Measurements from ENCODE around the gene CD300LD.
"Not testable (repeated sequence)": the region's sequence is repeated elsewhere in the genome, so short reads cannot be mapped to it uniquely, and the experiment has no call there.

Gene CD300LD

DNA sequence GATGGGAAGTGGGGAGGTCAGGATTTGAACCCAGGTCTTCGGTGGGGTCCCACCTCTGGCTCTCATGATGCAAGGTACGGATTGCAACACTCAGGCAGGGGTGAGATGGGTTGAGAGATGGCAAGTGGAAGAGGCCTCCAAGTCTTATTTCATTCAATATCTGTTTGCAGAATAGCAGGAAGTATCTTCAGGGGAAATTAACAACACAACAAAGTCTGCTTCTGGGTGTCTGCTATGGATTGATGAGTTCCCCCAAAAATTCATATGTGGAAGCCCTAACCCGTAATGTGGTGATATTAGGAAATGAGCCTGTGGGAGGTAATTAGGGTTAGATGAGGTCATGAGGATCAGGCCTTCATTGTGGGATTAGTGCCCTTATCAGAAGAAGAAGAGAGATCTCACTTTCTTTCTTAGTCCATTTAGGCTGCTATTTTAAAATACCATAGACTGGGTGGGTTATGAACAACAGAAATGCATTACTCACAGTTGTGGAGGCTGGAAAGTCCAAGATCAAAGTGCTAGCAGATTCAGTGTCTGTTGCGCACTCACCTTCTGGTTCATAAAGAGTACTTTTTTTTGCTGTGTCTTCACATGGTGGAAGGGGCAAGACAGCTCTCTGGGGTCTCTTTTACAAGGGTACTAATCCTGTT is 20.3 kb downstream of the CD300LD start:
- DNase-seq (ENCODE audit: low read depth) = no peak

DNA sequence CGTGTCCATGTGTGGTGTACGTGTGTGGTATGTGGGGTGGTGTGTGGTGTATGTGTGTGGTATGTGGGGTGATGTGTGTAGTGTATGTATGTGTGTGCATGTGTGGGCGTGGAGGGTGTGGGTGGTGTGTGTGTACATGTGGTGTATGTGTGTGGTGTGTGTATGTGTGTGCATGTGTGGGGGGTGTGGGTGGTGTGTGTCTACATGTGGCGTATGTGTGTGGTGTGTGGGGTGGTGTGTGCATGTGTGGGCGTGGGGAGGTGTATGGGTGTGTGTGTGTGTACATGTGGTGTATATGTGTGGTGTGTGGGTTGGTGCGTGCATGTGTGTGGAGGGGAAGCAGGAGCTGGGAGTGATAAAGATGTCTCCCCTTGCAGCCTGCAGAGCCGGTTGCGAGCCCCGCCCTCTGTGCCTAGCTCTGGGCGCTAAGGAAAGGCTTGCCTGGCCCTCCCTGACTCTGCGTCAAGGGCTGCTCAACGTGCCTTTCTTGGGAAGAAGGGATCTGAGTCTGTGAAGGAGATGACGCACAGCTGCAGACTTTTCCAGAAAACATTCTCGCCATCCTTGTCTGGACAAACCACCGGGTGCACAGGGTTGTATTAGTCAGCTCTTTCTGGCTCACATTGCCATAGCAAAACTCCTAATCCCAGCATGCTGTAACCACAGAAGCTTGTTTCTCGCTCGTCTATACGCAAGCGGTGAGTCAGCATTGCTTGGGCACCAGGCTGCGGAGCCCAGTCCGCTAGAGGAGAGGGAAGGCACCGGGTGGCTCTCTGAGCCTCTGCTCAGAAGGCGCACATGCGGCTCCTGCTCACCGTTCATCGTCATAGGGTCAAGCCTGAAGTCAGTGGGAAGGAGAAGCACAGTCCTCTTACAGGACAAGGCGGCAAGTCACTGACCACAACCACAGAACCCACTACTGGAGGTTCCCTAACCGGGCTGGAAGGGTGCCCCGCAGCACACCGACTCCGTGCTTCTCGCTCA is 22.8 kb downstream of the CD300LD start:
- DNase-seq (ENCODE audit: low read depth) = no peak

DNA sequence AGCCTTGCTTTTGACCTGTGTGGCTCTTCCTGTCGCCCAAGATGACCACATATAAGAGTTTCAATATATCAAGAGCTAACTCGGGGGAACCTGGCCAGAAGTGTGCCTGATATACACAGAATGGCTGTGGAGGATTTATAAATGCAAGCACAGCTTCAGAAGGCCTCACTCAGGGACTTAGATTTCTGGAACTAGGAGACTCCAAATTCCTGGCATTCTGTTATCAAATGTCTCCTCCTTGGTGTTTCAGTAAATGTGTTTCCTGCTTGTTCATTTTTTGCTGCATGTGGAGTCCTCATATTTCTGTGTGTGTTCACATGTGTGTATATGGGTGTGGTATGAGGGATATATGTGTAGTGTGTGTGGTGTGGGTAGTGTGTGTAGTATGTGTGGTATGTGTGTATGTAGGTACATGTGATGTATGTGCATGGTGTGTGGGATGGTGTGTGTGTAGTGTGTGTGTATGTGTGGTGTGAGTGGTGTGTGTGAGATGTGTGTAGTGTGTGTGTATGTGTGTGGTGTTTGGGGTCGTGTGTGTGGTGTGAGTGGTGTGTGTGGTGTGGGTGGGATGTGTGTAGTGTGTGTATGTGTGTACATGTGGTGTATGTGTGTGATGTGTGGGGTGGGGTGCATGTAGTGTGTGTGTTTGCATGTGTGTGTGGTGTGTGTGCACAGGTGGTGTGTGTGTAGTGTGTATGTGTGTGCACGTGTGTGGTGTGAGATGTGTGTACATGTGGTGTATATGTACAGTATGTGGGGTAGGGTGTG is 23.8 kb downstream of the CD300LD start:
- DNase-seq (ENCODE audit: low read depth) = no peak

DNA sequence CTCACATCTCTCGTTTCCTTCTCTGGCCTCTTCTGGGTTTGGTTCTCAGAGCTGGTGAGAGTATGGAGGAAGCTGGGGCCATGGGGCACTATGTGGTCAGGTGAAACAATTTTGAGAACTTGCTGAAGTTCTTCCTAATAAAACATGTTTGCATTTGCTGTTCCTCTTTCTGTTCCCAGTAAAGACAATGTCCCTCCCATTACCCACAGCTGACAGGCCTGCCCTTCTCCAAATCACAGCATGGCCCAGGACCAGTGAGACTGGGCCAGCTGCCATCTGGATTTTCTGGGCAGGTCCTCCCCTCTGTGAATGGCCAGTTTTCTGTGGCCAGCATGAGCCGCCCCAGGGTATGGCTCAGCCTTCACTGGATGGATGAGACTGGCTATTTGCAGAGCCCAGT is 24.7 kb downstream of the CD300LD start, which contains the start of gene CD300H:
Gene CD300H (minus strand): TSS at position 113 of the 400 bp plus-strand sequence.
- DNase-seq (ENCODE audit: low read depth) = no peak

DNA sequence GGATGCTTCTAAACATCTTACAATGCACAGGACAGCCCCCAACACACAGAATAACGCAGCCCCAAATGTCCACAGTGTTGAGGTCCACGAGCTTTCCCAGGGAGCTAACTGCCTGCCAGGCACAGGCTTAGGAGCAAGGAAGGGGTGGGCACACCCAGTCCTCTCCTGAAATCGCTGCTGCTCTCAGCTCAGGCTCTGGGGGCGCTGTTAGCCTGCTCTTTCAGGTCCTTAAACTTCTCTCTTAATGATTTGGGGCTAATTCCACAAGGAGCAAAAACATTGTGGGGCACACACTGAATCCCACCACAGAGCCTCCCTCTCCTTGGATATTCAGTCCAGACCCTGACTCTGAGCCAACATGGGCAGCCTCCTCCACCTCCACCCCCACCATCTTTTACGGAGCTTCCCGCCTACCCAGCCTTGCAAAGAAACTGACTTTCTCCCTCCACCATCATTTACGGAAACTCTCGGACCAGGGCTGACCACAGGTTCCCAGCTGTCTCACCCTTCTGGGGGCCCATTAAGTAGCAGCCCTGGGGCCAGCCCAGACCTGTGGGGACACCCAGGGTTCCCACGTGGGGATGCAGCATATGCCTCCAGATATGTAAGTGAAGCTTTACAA is 25.8 kb downstream of the CD300LD start:
- DNase-seq (ENCODE audit: low read depth) = no peak

DNA sequence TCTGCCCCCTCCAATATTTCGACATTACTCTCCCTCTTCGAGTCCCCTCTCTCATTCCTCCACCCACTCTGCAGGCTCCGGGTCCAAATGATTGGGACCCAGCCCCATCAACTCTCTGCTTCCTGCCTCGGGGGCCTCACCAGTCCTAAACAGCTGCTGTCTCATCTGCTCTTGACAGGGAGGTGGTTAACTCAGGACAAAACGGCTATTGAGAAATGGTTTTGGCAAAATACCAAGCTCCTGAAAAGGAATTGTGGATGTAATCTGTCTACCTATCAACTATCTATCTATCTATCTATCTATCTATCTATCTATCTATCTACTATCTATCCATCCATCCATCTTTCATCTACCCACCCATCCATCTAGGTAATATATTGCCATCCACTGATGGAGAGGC is 27.0 kb downstream of the CD300LD start:
- no peak for DNase-seq (ENCODE audit: low read depth)

DNA sequence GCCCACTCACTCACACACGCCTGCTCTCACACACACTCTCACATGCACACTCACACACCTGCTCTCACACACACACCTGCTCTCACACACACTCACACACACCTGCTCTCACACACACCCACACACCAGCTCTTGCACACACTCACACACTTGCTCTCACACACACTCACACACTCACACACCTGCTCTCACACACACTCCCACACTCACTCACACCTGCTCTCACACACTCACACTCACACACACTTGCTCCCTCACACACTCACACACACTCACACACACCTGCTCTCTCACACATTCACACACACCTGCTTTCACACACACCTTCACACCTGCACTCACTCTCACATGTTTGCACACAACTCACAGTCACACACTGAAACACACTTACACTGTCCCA is 28.7 kb downstream of the CD300LD start:
- no peak for DNase-seq (ENCODE audit: low read depth)

DNA sequence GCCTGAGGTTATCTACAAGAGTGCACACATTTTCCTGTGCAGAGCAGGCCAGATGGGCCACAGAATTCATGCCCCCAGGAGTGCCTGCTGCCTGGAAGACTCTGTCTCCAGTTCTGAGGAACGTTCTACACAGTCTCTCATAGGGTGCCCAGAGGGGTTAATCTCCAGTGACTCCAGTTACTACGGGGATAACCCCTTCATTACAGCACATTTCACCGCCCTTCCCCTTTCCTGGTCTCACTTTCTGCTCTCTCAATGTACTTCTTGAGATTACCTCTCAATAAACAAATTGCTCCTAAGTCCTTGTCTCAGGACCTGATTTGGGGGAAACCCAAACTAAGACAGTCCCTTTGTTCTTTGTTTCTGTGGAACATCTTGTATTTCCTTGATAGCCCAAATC is 30.5 kb downstream of the CD300LD start:
- no peak for DNase-seq (ENCODE audit: low read depth)

DNA sequence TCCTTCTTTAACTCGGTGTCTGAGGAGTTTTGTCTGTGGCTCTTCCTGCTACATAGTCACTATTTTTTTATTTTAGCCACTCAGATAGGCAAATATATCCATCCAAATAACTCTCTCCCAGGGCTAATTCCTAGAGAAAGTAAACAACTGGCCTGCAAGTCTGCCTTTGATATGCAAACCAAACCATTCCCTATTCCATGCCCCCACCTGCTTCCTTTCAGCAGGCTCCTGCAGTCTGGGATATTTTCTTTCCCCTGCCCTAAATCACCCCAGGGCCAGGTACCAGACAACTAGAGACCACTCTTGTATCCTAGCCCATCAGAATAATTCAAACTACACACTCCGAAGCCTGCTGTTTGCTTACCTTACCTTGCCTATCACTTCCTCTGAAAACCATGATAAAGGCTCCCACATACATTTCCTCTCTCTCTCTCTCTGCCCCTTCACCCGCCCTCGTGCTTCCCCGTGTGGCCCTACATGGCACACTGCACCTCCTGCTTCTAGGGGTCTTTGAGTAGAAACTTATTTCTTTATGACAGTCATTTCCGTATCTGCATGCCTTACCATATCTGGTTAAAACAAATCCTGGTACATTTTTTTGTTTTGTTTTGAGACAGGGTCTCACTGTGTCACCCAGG is 33.1 kb downstream of the CD300LD start:
- no peak for DNase-seq (ENCODE audit: low read depth)

DNA sequence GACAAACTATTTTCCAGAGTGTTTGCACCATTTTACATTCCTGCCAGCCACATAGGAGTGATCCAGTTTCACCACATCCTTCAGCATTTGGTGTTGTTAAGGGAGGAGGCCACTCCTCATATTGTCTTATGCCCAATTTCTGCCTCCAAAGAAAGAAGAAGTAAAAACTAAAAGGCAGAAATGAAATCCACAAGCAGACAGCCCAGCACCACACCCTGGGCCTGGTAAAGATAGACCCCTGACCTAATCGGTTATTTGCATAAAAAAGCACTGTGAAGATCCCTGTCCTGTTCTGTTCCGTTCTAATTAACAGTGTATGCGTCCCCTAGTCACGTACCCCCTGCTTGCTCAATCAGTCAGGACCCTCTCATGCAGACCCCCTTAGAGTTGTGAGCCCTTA is 33.7 kb downstream of the CD300LD start:
- DNase-seq (ENCODE audit: low read depth) = not testable (repeated sequence)

DNA sequence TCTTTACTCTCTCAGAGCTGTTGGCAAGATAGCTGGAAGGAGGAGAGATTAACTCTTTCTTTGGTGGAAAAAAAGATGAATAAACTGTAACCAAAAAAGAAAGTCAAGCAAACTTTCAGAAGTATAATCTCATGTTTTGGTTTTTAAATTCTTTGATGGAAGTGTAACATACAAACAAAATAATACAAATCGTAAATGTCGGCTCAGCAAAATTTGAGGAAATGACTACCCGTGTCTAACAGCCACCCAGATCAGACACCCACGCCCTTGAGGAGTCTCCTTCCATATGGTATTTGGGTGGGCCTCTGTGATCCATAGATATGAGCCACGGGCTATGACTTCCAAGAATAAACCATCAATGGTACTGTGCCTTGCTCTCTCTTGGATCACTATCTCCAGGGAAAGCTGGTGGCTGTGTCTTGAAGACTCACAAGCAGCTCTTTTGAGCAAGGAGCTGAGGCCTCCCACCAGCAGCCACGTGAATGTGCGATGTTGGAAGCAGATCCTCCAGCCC is 36.6 kb downstream of the CD300LD start:
- no peak for DNase-seq (ENCODE audit: low read depth)

DNA sequence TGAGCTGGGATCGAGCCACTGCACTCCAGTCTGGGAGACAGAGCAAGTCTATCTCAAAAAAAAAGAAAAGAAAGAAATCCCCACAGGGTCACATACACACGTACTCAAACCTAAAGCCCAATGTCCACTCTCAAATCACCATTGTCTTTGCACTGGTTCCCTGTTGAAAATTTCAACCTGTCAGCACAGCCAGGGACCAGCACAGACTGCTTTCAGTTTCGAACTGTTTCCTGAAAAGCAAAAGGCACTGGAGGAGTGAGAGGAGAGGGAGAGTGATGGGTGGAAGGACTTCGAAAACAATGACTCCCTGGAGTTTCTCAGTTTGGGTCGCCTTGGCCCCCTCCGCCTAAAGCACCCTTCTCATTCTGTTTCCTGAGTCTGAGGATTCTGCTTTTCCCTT is 37.2 kb downstream of the CD300LD start:
- DNase-seq (ENCODE audit: low read depth) = no peak

DNA sequence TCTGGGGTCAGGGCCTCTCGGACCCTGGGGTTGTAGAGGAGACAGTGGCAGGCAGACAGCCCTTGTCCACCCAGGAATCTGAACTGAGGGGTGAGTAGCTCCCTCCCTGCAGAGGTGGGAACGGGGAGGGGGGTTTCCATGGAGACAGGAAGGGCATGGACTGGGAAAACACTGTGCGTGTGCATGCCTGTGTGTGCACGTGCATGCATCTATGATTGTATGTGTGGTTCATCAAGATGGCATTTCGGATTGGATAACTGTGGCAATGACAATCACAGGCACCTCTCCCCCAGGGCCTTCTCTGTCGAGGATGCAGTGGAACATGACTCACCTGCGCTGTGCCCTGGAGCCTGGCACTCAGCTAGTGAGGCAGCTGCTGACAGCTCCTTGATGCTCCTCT is 40.0 kb downstream of the CD300LD start:
- no peak for DNase-seq (ENCODE audit: low read depth)

DNA sequence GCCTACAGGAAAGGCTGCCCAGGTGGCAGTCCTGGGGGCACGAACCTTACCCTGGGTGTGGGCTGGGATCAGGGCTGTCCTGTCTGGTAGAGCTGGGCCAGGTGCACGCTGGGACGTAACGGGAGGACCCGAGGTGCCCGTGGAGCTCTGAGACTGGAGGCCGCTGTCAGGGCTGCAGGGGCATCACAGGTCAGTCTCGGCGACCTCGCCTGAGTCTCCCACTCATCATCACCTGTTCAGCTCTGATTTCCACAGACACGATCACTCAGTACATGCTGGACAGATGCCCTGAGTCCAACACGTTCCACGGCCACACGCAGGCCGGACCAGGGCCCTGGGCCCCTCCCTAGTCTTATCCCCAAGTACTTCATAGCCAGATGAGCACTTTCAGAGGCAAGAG is 41.5 kb downstream of the CD300LD start:
- no peak for DNase-seq (ENCODE audit: low read depth)

DNA sequence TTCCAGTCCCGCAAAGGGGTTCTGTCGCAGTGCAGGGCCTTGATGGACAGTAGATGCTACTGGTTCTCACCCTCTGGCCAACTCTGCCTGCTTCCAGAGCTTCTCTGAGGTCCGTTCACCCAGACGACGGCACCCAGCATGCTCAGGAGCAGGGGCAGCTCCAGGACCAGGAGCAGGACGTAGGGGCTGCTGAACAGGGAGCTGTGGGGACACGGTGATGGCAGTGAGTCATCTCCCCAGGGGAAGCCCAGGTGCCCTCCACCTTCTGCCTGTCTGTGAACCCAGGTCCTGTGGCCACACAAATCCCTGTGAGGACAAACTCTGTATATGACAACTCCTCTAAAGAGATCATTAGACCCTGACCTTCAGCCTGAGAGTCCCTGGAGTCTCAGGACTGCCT is 42.7 kb downstream of the CD300LD start:
- no peak for DNase-seq (ENCODE audit: low read depth)

DNA sequence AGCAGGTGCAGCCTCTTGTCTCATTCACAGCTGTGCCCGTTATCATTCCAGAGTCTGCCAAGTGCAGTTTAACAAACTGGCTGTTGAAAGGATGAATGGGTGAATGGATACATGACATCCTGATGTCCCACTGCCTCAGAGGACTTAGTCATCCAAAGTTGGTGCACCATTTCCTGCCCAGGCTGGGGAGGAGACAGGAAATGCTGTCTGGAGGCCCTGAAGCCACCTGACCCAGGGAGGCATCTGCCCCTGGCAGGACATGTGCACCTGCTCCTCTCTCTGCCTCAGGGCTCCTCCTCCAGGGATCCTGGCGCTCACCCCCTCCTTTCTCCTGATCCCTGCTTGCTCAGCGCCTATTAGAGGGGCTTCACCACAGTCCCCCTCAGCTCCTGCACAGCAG is 44.3 kb downstream of the CD300LD start:
- DNase-seq (ENCODE audit: low read depth) = no peak

DNA sequence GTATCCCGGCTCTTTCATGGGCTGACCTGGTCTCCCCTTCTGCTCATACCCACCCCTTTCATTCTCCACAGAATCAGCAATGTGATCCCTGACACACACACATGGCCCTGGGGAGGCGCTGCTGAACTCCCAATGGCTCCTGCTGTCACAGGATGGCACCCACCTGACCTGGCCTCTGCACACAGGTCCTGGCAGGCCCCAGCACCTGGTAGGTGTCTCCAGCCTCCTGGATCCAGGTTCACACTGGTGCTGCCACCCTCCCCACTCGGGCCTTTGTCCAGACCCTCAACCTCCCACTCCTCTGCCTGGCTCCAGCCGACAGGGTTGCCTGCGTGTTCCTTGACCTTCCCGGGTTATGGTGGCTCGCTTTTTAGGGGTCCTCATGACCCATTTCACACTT is 44.8 kb downstream of the CD300LD start:
- DNase-seq (ENCODE audit: low read depth) = no peak

DNA sequence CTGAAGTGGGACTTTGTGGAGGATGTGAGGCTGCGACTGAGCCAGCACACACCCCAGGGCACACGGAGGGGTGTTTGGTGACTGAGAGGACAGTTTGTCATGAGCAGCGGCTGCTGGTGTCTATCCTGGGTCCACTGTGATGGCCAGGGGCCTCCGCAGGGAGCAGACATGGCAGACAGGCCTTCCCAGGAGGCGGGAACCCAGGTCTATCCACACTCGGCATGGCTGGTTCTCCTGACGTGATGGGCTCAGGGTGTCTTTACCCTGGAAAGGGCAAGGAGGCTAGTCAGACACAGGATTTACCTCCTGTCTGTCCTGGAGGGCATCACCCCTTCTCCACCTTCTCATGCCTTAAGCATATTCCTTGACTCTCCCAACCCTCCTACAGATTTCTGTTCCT is 45.5 kb downstream of the CD300LD start:
- no peak for DNase-seq (ENCODE audit: low read depth)

DNA sequence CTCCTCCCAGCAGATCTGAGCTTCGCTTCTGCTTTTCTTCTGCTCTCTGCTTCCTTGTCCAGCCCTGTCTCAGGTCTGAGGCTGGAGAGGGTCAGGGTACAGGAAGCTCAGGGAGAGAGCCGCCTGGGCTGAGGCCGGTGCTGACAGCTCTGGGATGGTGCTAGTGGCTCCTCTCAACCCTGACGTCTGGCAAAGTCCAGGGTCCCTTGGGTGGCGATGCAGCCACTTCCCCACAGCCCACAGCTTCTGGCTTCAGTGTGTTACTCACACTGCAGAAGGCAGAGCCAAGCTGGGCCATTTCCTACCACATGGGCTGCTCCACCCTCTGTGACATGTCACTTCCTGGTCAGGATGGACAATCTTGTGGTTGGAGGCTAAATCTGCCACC is 46.2 kb downstream of the CD300LD start, which contains the start of gene CD300C:
Gene CD300C (minus strand): TSS at position 273 of the 388 bp plus-strand sequence. CDS start 333 bp downstream, outside the sequence.
- no peak for DNase-seq (ENCODE audit: low read depth)

DNA sequence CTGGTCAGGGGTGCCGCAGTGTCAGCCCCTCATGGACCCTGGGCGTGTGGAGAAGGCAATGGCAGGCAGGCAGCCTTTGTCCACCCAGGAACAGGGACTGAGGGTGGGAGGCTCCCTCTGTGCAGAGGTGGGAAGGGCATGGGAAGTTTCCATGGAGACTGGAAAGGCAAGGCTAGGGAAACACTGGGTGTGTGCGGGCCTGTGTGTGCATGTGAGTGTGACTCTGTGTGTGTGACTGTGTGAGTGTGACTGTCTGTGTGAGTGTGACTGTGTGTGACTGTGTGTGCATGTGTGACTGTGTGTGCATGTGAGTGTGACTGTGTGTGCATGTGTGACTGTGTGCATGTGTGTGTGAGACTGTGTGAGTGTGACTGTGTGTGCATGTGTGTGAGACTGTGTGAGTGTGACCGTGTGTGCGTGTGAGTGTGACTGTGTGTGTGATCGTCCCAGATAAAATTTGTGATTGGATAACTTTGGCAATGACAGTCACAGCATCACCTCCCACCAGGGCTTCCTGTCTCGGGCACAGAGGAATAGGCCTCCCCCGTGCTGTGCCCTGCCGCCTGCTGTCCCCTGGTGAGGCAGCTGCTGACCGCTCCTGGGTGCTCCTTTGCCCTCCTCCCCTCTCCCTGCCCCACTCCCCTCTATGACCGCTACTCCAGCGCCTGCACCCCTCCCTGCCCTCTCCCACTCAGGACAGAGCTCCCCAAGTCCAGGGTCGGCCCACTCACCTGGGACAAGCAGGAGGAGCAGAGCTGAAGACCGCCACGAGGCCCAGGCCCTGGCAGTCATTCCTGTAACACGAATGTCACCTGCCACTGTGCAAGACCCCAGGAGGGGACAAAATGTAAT is 46.9 kb downstream of the CD300LD start:
- DNase-seq (ENCODE audit: low read depth) = no peak
